Sigmoid colon (tissue), 4 donors: ENCODE results near the gene AXL.

ENCODE experiments used
- CTCF ChIP-seq, 4 experiments: fragments of 450-650 bp in 3 of 4; fragments of 200-600 bp in 1 of 4; IDR thresholded peaks; one replicate each; pipeline ENCODE4 v1.5.1; 2016 to 2019; ENCODE audit warnings: antibody characterized with exemption in 4 of 4, mild to moderate bottlenecking in 3 of 4, moderate library complexity in 2 of 4
- EP300 ChIP-seq, 4 donors: sonication (generic); formaldehyde crosslinking; IDR thresholded peaks; one replicate each; pipeline ENCODE4 v1.6.1; 2017; ENCODE audit warnings: antibody characterized with exemption in 4 of 4
- POLR2A ChIP-seq, 2 donors: fragments of 450-650 bp; IDR thresholded peaks; one replicate each; pipeline ENCODE4 v1.6.1; 2016; ENCODE audit warnings: antibody characterized with exemption in 2 of 2, mild to moderate bottlenecking in 2 of 2, moderate library complexity in 2 of 2
- POLR2AphosphoS5 ChIP-seq, 4 donors: sonication (generic); formaldehyde crosslinking; IDR thresholded peaks; one replicate each; pipeline ENCODE4 v1.6.1; 2017; ENCODE audit warnings: antibody characterized with exemption in 4 of 4

GRCh38 chr19:41273076-41273475, 54.1 kb downstream of the AXL start:
- TF ChIP-seq CTCF (IDR thresholded peaks at IDR 0.05) (no peak), POLR2A (IDR thresholded peaks at IDR 0.05) (no peak), EP300 (IDR thresholded peaks at IDR 0.05) (no peak), POLR2AphosphoS5 (IDR thresholded peaks at IDR 0.05) (no peak)
